Measurements from ENCODE around the gene UBAP1L.
A peak's percentile ranks its signal among the peaks of the same experiment; 100 is the strongest.

- peak in 1 of 7 experiments; percentile 5 for TF ChIP-seq CTCF (IDR thresholded peaks at IDR 0.05)
- TF ChIP-seq POLR2A (IDR thresholded peaks at IDR 0.05), result no peak
Measured at GRCh38 chr15:65086680-65087111, 28.3 kb downstream of the UBAP1L start.
